Gastrocnemius medialis (tissue), 4 donors: ENCODE results near the gene PIP5KL1.

ENCODE experiments used
- POLR2A ChIP-seq, 2 donors: fragments of 450-650 bp; IDR thresholded peaks; one replicate each; pipeline ENCODE4 v1.6.1; 2017; ENCODE audit warnings: antibody characterized with exemption in 2 of 2, mild to moderate bottlenecking in 2 of 2, moderate library complexity in 2 of 2
- TF ChIP-seq, protein P1 (sequence below), 5 experiments: fragments of 450-650 bp in 3 of 5; fragments of 200-600 bp in 2 of 5; sonication (generic) in 2 of 5; IDR thresholded peaks in 4 of 5; conservative IDR thresholded peaks in 1 of 5; 1 replicate in 4 of 5; 2 replicates in 1 of 5; pipeline ENCODE4 v1.5.1; 2016 to 2019; ENCODE audit warnings: antibody characterized with exemption in 5 of 5, mild to moderate bottlenecking in 3 of 5, moderate library complexity in 3 of 5

DNA sequence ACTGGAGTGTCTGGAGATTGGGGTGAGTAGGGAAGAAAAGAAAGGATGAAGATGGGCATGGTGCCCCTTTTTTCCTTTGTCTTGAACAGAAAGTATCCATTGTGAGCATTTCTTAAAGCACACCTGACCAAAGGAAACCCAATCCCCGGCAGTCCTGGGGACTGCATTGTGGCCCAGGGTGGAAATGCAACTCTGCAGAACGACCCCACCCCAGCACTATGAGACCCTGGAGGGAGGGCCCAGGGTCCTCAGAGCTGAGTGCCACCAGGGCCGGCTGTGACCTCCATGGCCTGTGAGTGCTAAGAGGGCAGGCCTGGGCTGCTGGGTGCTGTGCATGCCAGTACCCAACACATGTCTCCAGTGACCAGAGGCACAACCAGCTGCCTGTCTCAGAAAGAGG, 31.7 kb upstream of the PIP5KL1 start:
- TF ChIP-seq, protein P1, sequence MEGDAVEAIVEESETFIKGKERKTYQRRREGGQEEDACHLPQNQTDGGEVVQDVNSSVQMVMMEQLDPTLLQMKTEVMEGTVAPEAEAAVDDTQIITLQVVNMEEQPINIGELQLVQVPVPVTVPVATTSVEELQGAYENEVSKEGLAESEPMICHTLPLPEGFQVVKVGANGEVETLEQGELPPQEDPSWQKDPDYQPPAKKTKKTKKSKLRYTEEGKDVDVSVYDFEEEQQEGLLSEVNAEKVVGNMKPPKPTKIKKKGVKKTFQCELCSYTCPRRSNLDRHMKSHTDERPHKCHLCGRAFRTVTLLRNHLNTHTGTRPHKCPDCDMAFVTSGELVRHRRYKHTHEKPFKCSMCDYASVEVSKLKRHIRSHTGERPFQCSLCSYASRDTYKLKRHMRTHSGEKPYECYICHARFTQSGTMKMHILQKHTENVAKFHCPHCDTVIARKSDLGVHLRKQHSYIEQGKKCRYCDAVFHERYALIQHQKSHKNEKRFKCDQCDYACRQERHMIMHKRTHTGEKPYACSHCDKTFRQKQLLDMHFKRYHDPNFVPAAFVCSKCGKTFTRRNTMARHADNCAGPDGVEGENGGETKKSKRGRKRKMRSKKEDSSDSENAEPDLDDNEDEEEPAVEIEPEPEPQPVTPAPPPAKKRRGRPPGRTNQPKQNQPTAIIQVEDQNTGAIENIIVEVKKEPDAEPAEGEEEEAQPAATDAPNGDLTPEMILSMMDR (IDR thresholded peaks at IDR 0.05 in 4 of 5, conservative IDR thresholded peaks at IDR 0.05 in 1 of 5): no peak
- TF ChIP-seq POLR2A (IDR thresholded peaks at IDR 0.05): no peak
